ENCODE measurements around the gene KICS2.
"Not testable (repeated sequence)": the region's sequence is repeated elsewhere in the genome, so short reads cannot be mapped to it uniquely, and the experiment has no call there.

KICS2 gene

GRCh38 chr12:64216239-64216638, 5.9 kb downstream of the KICS2 start:
- no peak for DNase-seq (ENCODE audit: low read depth in 3 of 3)

GRCh38 chr12:64212119-64212746, 9.9 kb downstream of the KICS2 start:
- DNase-seq (ENCODE audit: low read depth in 3 of 3), result no peak

- no peak for DNase-seq (ENCODE audit: low read depth in 3 of 3)
Observed at GRCh38 chr12:64207453-64207852, 14.6 kb downstream of the KICS2 start.

GRCh38 chr12:64205542-64205941, 16.6 kb downstream of the KICS2 start:
- no peak for DNase-seq (ENCODE audit: low read depth in 3 of 3)

GRCh38 chr12:64203775-64204174, 18.3 kb downstream of the KICS2 start:
- no peak for DNase-seq (ENCODE audit: low read depth in 3 of 3)

- no peak for DNase-seq (ENCODE audit: low read depth in 3 of 3)
Observed at GRCh38 chr12:64203036-64203435, 19.1 kb downstream of the KICS2 start.

GRCh38 chr12:64195841-64196240, 26.3 kb downstream of the KICS2 start:
- DNase-seq (ENCODE audit: low read depth in 3 of 3), result not testable (repeated sequence)

- DNase-seq (ENCODE audit: low read depth in 3 of 3), result no peak
Observed at GRCh38 chr12:64194333-64195149, 27.6 kb downstream of the KICS2 start.

- DNase-seq (ENCODE audit: low read depth in 3 of 3), result no peak
Observed at GRCh38 chr12:64193931-64194330, 28.2 kb downstream of the KICS2 start.

- no peak for DNase-seq (ENCODE audit: low read depth in 3 of 3)
Observed at GRCh38 chr12:64192644-64193444, 29.3 kb downstream of the KICS2 start.

- DNase-seq (ENCODE audit: low read depth in 3 of 3), result no peak
Observed at GRCh38 chr12:64190140-64190539, 32.0 kb downstream of the KICS2 start.

GRCh38 chr12:64189530-64189929, 32.6 kb downstream of the KICS2 start:
- no peak for DNase-seq (ENCODE audit: low read depth in 3 of 3)

GRCh38 chr12:64187794-64188193, 34.3 kb downstream of the KICS2 start:
- no peak for DNase-seq (ENCODE audit: low read depth in 3 of 3)

- no peak for DNase-seq (ENCODE audit: low read depth in 3 of 3)
Observed at GRCh38 chr12:64187370-64187769, 34.7 kb downstream of the KICS2 start.

GRCh38 chr12:64186789-64187188, 35.3 kb downstream of the KICS2 start:
- DNase-seq (ENCODE audit: low read depth in 3 of 3), result no peak

- no peak for DNase-seq (ENCODE audit: low read depth in 3 of 3)
Observed at GRCh38 chr12:64184216-64184615, 37.9 kb downstream of the KICS2 start.

- DNase-seq (ENCODE audit: low read depth in 3 of 3), result no peak
Observed at GRCh38 chr12:64181430-64182291, 40.4 kb downstream of the KICS2 start.

- DNase-seq (ENCODE audit: low read depth in 3 of 3), result no peak
Observed at GRCh38 chr12:64180951-64181350, 41.1 kb downstream of the KICS2 start.

- DNase-seq (ENCODE audit: low read depth in 3 of 3), result no peak
Observed at GRCh38 chr12:64178122-64178521, 44.0 kb downstream of the KICS2 start.

- no peak for DNase-seq (ENCODE audit: low read depth in 3 of 3)
Observed at GRCh38 chr12:64177001-64177400, 45.1 kb downstream of the KICS2 start.

GRCh38 chr12:64175254-64175945, 46.7 kb downstream of the KICS2 start:
- DNase-seq (ENCODE audit: low read depth in 3 of 3), result no peak

All from stimulated activated CD4-positive, alpha-beta T cell treated with anti-CD3 and anti-CD28 coated beads, TNF-alpha, amount 100 ng/mL, for 4 hours (primary cell).